Inflammatory macrophage treated with lipopolysaccharide for 4 hours (primary cell): ENCODE results near the gene CTLA4.

ENCODE experiments used
- DNase-seq: peaks from one replicate; pipeline ENCODE4 v3.0.0-alpha.2; 2020

CTLA4 gene

DNA sequence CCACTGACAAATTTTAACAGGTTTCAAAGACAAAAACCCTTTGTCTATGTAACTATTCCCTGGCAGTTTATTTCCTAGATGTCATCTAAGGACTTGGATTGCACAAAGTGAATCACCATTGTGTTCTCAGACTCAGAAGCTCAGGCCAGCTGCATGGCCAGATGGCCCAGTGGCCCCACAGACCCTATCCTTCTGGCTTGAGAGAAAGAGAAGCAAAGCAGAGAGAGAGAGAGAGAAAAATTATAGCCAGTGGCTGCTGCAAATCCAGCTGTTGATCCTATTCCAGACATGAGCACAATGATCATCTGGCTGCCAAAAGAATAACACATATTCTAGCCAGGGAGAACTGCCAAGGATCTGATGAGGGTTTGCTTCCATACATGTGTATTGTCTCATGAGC lies 25.8 kb downstream of the CTLA4 start:
- no peak for DNase-seq

DNA sequence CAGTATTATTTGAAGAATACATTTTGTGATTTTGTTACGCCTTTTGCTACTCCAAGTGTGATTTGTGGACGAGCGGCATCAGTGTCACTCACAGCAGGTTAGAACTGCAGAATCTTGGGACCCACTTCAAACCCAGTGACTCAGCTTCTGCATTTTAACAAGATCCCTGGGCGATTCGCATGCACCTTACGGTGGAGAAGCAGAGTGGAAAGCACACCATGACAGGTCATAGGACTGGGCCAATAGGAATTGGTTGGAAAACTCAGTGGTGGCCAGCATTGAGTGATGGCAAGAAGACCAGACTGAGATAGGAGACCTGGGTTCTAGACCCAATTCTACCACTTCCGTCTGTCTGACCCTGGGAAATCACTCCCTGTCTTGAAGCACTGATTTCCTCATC lies 26.3 kb downstream of the CTLA4 start:
- no peak for DNase-seq

DNA sequence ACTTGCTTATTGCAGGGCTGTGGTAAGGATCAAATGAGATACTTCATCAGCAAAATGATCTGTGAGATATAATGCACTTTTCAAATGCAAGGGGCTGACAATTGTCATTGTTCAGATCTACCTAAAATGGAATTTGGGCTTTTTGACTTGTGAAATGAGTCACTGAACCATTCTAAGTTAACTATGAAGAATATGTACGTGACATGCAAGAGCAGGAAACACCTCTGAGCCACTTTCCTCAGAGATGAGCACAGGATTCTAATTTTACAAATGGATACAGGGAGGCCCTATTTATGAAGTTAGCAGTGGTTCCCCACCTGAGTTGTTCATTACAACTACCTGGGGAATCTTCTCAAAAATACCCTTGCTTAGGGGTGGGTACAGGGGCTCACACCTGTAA lies 26.7 kb downstream of the CTLA4 start:
- DNase-seq: no peak

DNA sequence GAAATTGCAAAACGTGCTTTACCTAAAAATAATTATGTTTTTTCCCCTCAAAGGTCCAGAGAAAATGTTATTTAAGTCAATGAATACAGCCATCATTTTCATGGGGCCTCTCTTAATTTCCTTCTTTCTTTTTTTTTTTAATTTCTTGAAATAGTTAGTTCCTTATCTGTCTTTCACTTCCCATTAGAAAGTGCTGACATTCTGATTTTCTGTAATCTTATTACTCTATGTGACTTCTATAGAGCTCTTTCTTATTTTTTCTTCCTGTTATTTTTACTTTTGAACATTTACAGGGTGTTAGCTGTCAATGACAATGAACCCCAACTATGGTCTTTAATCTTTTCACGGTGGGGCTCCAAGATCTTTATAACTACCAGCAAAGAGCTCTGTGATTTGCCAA lies 30.0 kb downstream of the CTLA4 start:
- peak; percentile 84 for DNase-seq

DNA sequence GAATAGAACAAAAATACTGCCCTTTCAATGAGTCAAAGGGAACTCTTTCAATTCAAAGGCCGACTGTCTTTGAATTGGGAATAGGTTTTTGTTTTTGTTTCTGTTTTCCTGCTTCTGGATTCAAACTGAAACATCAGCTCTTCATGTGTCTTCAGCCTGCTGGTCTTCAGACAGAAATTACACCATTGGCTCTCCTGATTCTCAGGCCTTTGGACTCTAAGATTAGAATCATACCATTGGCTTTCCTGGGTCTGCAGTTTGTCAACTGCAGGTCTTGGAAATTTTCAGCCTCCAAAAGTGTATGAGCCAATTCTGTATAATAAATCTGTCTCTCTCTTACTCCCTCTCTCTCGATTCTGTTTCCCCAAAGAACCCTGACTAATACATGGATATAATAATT lies 31.1 kb downstream of the CTLA4 start:
- DNase-seq: peak; percentile 78

DNA sequence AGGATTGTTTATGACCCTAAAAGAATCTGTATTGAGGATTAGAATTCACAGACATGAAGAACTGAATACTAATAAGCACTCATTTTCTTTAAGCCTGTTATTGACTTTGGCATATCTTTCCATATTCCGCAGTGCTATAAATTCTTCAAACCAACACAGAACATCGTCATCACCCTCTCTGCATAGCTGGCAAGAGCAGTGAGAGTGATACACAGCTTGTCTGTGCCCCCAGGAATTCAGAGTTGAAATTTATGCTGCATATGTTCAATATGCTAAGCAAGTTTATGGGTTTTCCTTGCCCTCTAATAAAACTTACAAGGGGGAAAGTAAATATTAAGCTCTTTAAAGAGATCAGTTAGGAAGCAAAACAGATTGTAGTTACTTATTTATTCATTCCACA lies 32.7 kb downstream of the CTLA4 start:
- DNase-seq: no peak

DNA sequence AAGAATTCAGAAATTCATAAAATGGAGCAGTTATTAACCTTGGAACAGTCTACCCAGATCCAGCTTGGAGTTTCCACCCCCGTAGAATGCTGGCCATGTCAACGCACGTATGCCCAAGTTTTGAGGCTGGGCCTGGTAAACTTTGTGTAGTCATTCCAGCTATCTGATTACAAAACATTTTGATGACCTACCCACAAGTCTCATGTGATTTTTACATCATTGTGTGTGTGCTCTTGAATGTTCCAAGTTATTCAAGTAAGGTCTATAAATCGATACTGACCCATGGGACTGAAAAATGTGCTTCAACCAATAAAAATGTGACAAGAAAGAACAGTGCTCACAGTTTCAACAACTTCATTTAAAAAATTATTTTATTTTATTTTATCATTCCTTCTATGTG lies 36.5 kb downstream of the CTLA4 start:
- peak; percentile 21 for DNase-seq

DNA sequence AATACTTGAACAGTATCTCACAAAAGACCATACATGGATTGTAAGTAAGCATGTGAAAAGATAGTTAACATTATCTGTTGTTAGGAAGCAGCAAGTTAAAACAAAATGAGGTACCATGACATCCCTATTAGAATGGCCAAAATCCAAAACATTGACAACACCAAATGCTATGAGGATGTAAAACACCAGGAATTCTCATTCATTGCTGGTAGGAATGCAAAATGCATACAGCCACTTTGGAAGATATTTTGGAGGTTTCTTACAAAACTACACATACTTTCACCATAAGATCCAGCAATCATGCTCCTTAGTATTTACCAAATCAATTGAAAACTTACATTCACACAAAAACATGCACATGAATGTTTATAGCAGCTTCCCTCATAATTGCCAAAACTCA lies 38.1 kb downstream of the CTLA4 start:
- DNase-seq: no peak

DNA sequence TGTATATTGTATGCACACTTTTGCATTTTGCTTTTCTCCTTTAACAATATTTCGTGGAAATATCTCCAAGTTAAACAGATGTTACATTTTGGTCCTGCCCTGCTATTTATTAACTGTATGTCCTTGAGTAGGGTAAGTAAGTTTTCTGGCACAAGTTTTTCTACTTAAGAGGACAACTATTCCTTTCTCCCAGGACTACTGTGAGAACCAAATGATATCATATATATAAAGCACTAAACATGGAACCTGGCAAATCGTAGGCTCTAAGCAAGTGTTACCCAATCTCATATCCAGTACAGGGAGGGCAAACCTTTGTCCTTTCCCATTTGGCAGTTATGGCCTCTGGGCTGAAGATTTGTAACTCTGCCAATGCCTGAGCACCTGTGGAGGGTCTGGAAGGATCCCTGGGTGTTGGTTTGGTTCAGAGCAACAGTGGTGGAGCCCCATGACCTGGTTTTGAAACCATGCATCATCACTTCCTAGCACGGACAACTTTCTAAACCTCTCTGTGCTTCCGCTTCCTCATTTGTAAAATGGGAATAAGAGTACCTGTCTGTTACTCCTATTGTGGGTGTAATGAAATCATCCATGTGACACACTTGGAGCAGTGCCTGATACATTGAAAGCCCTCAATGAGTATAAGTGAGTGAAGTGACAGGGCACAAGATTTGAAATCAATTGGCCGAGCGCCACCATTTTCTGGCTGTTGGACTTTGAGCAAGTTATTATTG lies 40.7 kb downstream of the CTLA4 start:
- peak; percentile 87 for DNase-seq

DNA sequence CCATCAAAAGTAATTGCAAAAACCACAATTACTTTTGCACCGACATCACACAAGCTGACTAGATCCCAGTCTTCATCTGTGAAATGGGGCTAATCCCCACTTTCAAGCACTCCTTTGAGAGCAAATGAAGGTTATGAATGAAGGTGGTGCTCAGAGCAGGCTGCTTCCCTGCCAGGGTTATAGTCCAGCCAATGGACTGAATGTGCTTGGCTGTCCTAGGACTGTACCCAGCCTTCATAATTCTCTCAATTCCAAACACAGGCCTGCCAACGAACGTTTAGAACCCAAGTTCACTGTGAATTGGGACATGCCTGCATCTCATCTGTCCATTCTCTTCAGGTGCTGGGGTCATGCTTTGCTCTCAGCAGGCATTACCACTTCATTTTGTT lies 41.2 kb downstream of the CTLA4 start:
- DNase-seq: no peak

DNA sequence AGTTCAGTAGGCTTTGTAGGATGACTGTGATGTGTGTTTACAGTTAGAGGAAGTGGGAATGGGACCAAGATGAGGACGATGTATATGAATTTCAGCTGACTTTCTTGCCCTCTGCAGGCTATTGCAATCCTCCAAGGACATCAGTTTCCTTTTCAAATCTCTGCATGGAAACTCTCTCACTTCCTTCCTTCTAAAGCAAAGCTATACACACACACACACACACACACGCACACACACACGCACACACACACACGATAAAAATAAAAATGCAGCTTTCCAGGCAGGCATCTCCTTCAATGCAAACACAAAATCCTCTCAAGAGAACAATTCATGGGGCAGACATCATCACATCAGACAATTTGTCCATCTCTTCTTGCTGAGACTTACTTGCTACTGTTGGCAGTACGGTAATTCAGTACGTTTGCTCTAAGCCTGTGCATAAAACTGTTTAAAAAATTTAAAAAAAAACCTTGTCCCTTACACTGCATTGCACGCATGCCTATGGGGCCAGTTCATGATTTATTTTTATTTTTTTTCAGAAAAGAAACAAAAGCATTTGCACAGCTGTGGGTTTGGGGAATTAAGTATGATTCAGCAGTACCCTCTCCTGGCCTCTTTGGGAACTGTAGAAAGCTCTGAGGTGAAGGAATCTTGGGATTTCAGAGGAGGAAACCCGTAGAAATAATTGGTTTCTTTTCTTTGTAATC lies 41.8 kb downstream of the CTLA4 start:
- DNase-seq: peak; percentile 90

DNA sequence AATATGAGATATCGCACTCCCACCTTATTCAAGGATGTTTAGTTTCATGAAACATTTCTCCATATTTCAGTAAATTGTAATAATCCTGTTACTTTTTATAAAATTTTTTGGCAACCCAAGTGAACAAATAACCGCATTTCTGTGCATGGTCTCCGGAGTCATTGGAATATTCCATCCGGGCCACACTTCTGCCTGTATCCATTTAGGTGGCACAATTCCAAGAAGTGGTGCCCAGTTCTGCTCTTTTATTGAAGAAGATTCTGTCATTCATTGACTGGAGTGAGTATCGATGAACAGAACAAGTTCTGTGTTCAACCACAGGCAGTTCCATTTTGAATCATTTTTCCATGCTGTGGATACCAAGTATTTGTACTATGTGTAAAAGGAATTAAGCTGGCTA lies 42.4 kb downstream of the CTLA4 start:
- DNase-seq: no peak

DNA sequence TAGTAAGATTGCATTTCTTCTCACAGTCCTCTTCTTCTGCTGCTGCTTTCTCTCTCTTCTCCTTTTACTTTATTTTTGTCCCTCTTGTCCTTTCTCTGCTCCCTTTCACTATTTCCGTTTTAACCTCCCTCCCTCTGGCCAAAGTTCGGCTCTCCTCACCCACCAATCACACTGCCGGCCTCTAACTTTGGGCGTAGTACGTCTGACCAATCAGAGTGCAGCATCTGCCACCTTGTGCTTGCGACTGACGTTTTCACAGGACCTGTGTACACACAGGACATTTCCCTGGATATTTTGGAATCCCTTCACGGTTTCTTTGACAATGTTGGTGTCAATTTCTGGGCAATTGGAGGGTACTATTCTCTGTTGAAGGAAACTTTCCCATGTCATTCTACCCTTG lies 46.4 kb downstream of the CTLA4 start:
- DNase-seq: no peak

DNA sequence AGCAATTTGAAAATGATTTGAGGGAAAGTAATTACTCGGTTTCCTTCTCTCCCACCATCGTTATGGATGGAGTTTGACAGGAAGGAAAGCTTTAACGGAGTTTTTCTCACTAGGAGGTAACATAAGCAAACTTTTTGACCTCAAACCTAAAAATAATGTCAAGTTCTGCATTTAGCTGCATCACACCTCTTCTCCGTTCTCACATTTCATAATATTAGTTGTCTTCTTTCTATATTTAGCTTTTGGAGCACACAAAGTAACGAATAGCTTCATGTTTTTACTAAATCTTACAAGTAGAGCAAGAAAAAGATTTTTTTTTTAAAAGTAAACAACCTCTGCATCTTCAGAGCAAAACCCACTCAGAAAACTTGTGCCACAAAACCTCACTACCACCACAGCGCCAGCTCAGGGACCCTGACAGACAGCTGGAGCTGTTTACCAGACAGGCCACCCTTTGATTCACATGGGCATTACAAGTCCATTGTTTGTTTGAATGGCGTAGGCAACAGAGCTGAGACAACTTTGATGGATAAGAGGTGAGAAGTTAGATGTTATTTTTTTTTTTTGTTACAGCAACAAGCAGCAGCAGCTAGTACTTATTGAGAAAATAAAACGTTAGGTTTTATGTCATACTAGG lies 47.1 kb downstream of the CTLA4 start:
- no peak for DNase-seq

DNA sequence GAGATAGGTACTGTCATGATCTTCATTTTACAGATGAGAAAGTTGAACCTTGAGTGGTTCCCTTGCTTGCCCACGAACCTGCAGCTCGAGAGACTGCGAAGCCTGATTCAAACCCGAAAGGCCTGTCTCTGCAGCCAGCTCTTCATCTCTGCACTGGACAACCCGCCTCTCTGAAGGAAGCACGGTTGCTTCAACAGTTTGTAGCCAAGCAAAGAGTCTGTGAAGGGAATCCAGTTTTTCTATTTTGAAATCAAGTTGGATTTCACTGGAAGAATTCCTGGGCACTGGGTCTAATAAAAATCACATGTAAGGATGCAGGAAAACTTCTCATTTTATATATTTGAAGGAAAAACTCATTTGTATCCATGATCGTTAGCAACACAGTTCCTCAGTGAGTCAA lies 47.7 kb downstream of the CTLA4 start:
- no peak for DNase-seq

DNA sequence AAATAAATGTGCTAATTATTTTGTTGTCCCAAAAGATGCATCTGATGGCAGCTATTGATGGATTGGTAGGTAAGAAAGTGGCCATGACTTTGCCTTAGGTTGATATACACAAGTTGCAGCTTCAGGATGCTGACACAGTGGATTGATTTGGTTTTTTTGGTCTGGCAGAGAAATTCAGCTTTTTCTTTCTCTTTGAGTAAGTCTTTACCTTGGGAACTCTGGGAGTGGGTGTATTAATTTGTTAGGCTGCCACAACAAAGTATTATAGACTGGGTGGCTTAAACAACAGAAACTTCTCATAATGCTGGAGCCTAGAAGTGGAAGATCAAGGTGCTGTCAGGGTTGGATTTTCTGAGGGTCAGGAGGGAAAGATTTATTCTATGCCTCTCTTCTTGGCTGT lies 49.2 kb downstream of the CTLA4 start:
- no peak for DNase-seq

DNA sequence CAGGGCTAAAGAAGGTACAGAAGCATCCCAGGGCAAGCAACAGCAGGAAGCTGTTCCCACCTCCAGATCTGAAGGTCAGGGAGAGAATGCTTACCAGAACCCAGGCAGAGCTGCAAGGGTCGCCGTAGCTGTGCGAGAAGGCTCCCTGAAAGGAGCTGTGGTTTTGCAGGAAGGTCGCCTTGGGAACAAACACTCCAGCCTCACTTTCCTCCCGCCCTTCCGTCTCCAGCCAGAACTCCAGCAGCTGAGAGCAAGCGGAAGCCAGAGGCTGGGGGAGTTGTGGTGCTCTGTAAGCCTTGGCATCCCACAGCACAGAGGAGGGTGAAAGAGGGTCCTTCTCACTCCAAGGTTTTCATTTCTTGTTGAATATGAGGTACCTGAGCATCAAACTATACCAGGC lies 50.7 kb downstream of the CTLA4 start:
- no peak for DNase-seq

DNA sequence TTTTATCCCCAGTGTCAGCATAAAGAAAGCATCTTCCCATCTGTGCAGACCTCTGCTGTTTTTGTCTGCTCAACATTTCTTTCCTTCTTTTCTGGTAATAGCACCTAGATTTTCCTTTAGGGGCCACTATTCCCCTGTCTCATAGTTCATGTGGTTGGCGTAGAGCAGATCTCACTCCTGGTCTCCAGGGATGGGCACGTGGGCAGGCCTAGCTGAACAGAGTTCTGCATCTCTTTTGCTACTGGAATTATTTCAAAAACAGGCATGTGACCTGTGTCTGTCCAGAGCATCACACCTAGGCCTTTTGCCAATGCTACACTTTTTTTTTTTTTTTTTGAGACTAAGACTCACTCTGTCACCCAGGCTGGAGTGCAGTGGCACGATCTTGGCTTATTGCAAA lies 51.3 kb downstream of the CTLA4 start:
- DNase-seq: no peak
